Parathyroid adenoma (tissue), 2 donors: ENCODE data around the gene KAT5.
A peak's percentile ranks its signal among the peaks of the same experiment; 100 is the strongest.

ENCODE experiments used
- H2AFZ ChIP-seq: fragments of 300-600 bp; sonication (generic); one replicate; pipeline ENCODE4 v1.7.0; 2017; ENCODE audit warnings: antibody characterized with exemption, mild to moderate bottlenecking
- H3K27ac ChIP-seq: fragments of 300-600 bp; sonication (generic); one replicate; pipeline ENCODE4 v1.7.0; 2017
- H3K27me3 ChIP-seq: fragments of 300-600 bp; sonication (generic); one replicate; pipeline ENCODE4 v1.7.0; 2017; ENCODE audit warnings: low read length; ENCODE audit not compliant: control insufficient read depth, insufficient read depth
- H3K36me3 ChIP-seq: fragments of 300-600 bp; sonication (generic); one replicate; pipeline ENCODE4 v1.7.0; 2017; ENCODE audit warnings: low read length; ENCODE audit not compliant: control insufficient read depth, insufficient read depth
- H3K4me1 ChIP-seq: fragments of 300-600 bp; sonication (generic); one replicate; pipeline ENCODE4 v1.7.0; 2017; ENCODE audit warnings: control low read depth
- H3K4me2 ChIP-seq: fragments of 300-600 bp; sonication (generic); one replicate; pipeline ENCODE4 v1.7.0; 2017; ENCODE audit warnings: low read length
- H3K4me3 ChIP-seq: fragments of 300-600 bp; sonication (generic); one replicate; pipeline ENCODE4 v1.7.0; 2017; ENCODE audit warnings: low read depth, low read length
- H3K79me2 ChIP-seq: fragments of 300-600 bp; sonication (generic); one replicate; pipeline ENCODE4 v1.7.0; 2017; ENCODE audit warnings: control low read depth
- H3K9ac ChIP-seq: fragments of 300-600 bp; sonication (generic); one replicate; pipeline ENCODE4 v1.7.0; 2017; ENCODE audit warnings: mild to moderate bottlenecking
- H3K9me3 ChIP-seq: fragments of 300-600 bp; sonication (generic); one replicate; pipeline ENCODE4 v1.7.0; 2017; ENCODE audit warnings: low read length; ENCODE audit not compliant: control insufficient read depth
- CTCF ChIP-seq: fragments of 300-600 bp; sonication (generic); IDR thresholded peaks from one replicate; pipeline ENCODE4 v1.7.0; 2017; ENCODE audit warnings: antibody characterized with exemption, mild to moderate bottlenecking
- donor health status: primary hyperparathyroidism.

Gene KAT5

DNA sequence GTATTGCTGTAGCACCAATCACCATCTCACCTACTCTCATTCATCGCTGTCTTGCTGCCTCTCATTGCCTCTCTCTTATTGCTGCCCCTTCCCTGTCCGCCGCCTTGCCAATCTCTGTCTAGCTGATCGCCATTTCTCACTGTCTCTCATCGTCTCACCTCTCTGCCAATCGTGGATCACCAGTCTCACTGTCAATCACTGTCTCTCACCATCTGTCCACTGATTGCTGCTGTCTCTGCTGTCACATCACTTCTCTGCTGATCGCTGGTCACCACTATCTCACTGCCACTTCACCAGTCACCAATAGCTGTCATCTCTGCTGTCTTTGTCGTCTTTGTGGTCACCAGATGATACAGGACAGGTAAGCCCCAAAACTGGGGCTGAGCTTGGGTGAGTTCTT, 29.1 kb downstream of the KAT5 start:
- H3K9me3 ChIP-seq = no peaks in the 10 kb centered on the region
- H2AFZ ChIP-seq = no peak overlapping the region
- H3K9ac ChIP-seq = no peak overlapping the region
- no peak for TF ChIP-seq CTCF
- no peaks in the 10 kb centered on the region for H3K27me3 ChIP-seq
- no peaks in the 10 kb centered on the region for H3K36me3 ChIP-seq
- no peak overlapping the region for H3K4me2 ChIP-seq
- H3K4me1 ChIP-seq = peaks cover 7% of the 10 kb centered on the region
- H3K27ac ChIP-seq = no peak overlapping the region
- no peak overlapping the region for H3K4me3 ChIP-seq
- H3K79me2 ChIP-seq = no peaks in the 10 kb centered on the region

DNA sequence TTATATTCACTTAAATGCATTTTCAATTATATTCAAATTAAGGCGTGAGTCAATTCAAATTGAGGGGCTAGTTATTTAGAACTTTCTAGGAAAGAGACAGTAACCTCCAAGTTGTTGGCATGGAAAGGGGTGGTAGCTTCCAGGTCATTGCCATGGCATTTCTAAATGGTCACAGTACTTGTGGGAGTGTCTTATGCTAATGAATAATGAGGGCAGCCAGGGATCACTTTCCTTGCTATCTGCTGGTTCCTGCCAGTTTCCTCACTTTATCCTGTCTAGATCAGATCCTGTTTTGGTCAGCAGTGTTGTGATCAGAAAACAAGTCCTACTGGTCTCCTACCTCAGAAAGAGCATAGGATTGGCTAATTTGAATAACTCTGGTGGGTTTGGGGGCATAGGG, 30.3 kb downstream of the KAT5 start:
- Histone ChIP-seq H3K4me3 (no peak overlapping the region), H3K4me2 (no peak overlapping the region), H3K79me2 (no peaks in the 10 kb centered on the region), H2AFZ (peak overlapping the region; percentile 62), H3K36me3 (no peaks in the 10 kb centered on the region), H3K27me3 (no peaks in the 10 kb centered on the region), H3K4me1 (peaks cover 7% of the 10 kb centered on the region), H3K9ac (no peak overlapping the region), H3K27ac (peak overlapping the region; percentile 67), H3K9me3 (no peaks in the 10 kb centered on the region)
- TF ChIP-seq CTCF = no peak

DNA sequence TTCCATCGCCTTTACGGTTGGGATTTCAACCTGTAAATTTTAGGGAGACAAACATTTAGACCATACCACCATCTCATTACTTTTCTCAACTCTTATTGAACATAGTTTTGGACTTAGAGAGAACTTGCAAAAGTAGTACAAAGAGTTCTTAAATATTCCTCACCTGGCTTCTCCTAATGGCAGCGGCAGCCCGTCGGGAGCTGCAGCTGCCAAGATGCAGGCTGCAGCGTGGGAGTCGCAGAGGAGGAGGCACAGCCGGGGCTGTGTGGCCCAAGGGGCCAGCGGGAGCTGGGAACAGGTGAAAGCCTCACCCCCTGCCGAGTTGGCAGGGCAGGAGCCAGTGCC, 31.6 kb downstream of the KAT5 start:
- no peak for TF ChIP-seq CTCF
- Histone ChIP-seq H3K4me3 (no peak overlapping the region), H3K9ac (no peak overlapping the region)

GRCh38 chr11:65744026-65744698, 32.1 kb downstream of the KAT5 start:
- Histone ChIP-seq H3K4me2 (no peak overlapping the region), H3K36me3 (no peaks in the 10 kb centered on the region), H3K79me2 (no peaks in the 10 kb centered on the region), H3K27ac (no peak overlapping the region), H3K9ac (no peak overlapping the region), H3K4me3 (no peak overlapping the region), H3K9me3 (no peaks in the 10 kb centered on the region), H3K27me3 (no peaks in the 10 kb centered on the region), H2AFZ (no peak overlapping the region), H3K4me1 (peaks cover 7% of the 10 kb centered on the region)
- no peak for TF ChIP-seq CTCF

More for the DNA sequence above, 31.6 kb downstream of the KAT5 start:
- H3K4me2 ChIP-seq = no peak overlapping the region
- H3K79me2 ChIP-seq = no peaks in the 10 kb centered on the region
- no peaks in the 10 kb centered on the region for H3K27me3 ChIP-seq
- no peak overlapping the region for H2AFZ ChIP-seq
- no peaks in the 10 kb centered on the region for H3K9me3 ChIP-seq
- peaks cover 7% of the 10 kb centered on the region for H3K4me1 ChIP-seq
- H3K27ac ChIP-seq = no peak overlapping the region
- H3K36me3 ChIP-seq = no peaks in the 10 kb centered on the region

GRCh38 chr11:65744699-65745042, 32.6 kb downstream of the KAT5 start:
- no peak overlapping the region for H3K4me2 ChIP-seq
- no peaks in the 10 kb centered on the region for H3K36me3 ChIP-seq
- H2AFZ ChIP-seq = no peak overlapping the region
- H3K4me3 ChIP-seq = no peak overlapping the region
- H3K9me3 ChIP-seq = no peaks in the 10 kb centered on the region
- H3K27ac ChIP-seq = no peak overlapping the region
- TF ChIP-seq CTCF = no peak
- peaks cover 7% of the 10 kb centered on the region for H3K4me1 ChIP-seq
- no peak overlapping the region for H3K9ac ChIP-seq
- no peaks in the 10 kb centered on the region for H3K79me2 ChIP-seq
- no peaks in the 10 kb centered on the region for H3K27me3 ChIP-seq
